Uterus (tissue), 4 donors: ENCODE measurements around the gene MED13L. TPM values are rescaled to one million over a fixed set of nuclear protein-coding genes. Genes with fewer than 3 reads are reported as not detected.

Source experiments
- DNase-seq, 2 donors: peaks; one replicate each; pipeline ENCODE4 v3.0.0-alpha.2; 2019 to 2020
- H3K27ac ChIP-seq, 2 donors: fragments of 200-600 bp; sonication (generic); 1 replicate in 1 of 2; 2 replicates in 1 of 2; pipeline ENCODE4 v1.5.1; 2016 to 2018
- H3K27me3 ChIP-seq, 2 donors: fragments of 200-600 bp; sonication (generic); one replicate each; pipeline ENCODE4 v1.5.1; 2018 to 2019; ENCODE audit warnings: control low read depth in 1 of 2
- H3K36me3 ChIP-seq, 2 donors: fragments of 200-600 bp; sonication (generic); one replicate each; pipeline ENCODE4 v1.5.1; 2019; ENCODE audit warnings: control low read depth in 1 of 2
- H3K4me1 ChIP-seq, 2 donors: fragments of 200-600 bp; sonication (generic); one replicate each; pipeline ENCODE4 v1.5.1; 2018 to 2019; ENCODE audit warnings: control low read depth in 1 of 2
- H3K4me3 ChIP-seq, 2 donors: fragments of 200-600 bp; sonication (generic); 1 replicate in 1 of 2; 2 replicates in 1 of 2; pipeline ENCODE4 v1.5.1; 2018 to 2019; ENCODE audit warnings: mild to moderate bottlenecking in 1 of 2
- H3K9me3 ChIP-seq, 2 donors: fragments of 200-600 bp; sonication (generic); one replicate each; pipeline ENCODE4 v1.5.1; 2019; ENCODE audit warnings: control low read depth in 1 of 2
- CTCF ChIP-seq, 4 experiments: fragments of 200-600 bp in 2 of 4; fragments of 450-650 bp in 2 of 4; sonication (generic) in 2 of 4; IDR thresholded peaks; one replicate each; pipeline ENCODE4 v1.5.1; 2016 to 2019; ENCODE audit warnings: antibody characterized with exemption in 4 of 4, mild to moderate bottlenecking in 2 of 4, moderate library complexity in 1 of 4
- POLR2A ChIP-seq, 2 donors: fragments of 450-650 bp; IDR thresholded peaks; one replicate each; pipeline ENCODE4 v1.6.1; 2016; ENCODE audit warnings: antibody characterized with exemption in 2 of 2, mild to moderate bottlenecking in 1 of 2, moderate library complexity in 1 of 2
- intact Hi-C: fragments of 100-400 bp; cut with DNase I; formaldehyde crosslinking; loops from one replicate; pipeline ENCODE4 v1.15.1; 2023; ENCODE audit warnings: low total_unique reads
- total RNA-seq, 4 donors: library from RNA; depleted of rRNA in 3 of 4; stranded (reverse); fragments of >200 nt in 3 of 4; gene quantifications; one replicate each; pipeline versions ENCODE4 v1.1.0 to v1.2.4, GENCODE V29; 2014 to 2023
- donor health status: DM: yes; HTN: yes; CAD: no.

The MED13L gene
- total RNA-seq, 4 donors from 2014 or later = 189 to 314 (median 254) TPM

- no peak for DNase-seq
- intact Hi-C loops = no loop called here
- no peak overlapping the region for H3K27ac ChIP-seq
- H3K27me3 ChIP-seq = no peaks in the 10 kb centered on the region
- H3K4me1 ChIP-seq = peaks cover 0 to 4% of the 10 kb centered on the region in 2 donors
- H3K9me3 ChIP-seq = no peaks in the 10 kb centered on the region
- H3K36me3 ChIP-seq = no peaks in the 10 kb centered on the region
- TF ChIP-seq CTCF (IDR thresholded peaks at IDR 0.05) = no peak
- no peak for TF ChIP-seq POLR2A (IDR thresholded peaks at IDR 0.05)
- H3K4me3 ChIP-seq = no peak overlapping the region
Observed at GRCh38 chr12:116180448-116180847, 97.0 kb downstream of the MED13L start.

GRCh38 chr12:116179384-116179783, 98.1 kb downstream of the MED13L start:
- Histone ChIP-seq H3K27me3 (no peaks in the 10 kb centered on the region), H3K4me3 (no peak overlapping the region), H3K4me1 (peaks cover 0 to 4% of the 10 kb centered on the region in 2 donors), H3K9me3 (no peaks in the 10 kb centered on the region), H3K36me3 (no peaks in the 10 kb centered on the region), H3K27ac (no peak overlapping the region)
- TF ChIP-seq POLR2A (IDR thresholded peaks at IDR 0.05) (no peak), CTCF (IDR thresholded peaks at IDR 0.05) (no peak)
- intact Hi-C loops = no loop called here
- DNase-seq = no peak

GRCh38 chr12:116177017-116177416, 100.5 kb downstream of the MED13L start:
- Histone ChIP-seq H3K9me3 (no peaks in the 10 kb centered on the region), H3K4me1 (no peaks in the 10 kb centered on the region), H3K27ac (no peak overlapping the region), H3K27me3 (no peaks in the 10 kb centered on the region), H3K36me3 (no peaks in the 10 kb centered on the region), H3K4me3 (no peak overlapping the region)
- intact Hi-C loops = no loop called here
- TF ChIP-seq POLR2A (IDR thresholded peaks at IDR 0.05) = no peak
- no peak for TF ChIP-seq CTCF (IDR thresholded peaks at IDR 0.05)
- no peak for DNase-seq

GRCh38 chr12:116174904-116175303, 102.6 kb downstream of the MED13L start:
- Histone ChIP-seq H3K9me3 (no peaks in the 10 kb centered on the region), H3K36me3 (no peaks in the 10 kb centered on the region), H3K27ac (no peak overlapping the region), H3K27me3 (no peaks in the 10 kb centered on the region), H3K4me1 (no peaks in the 10 kb centered on the region), H3K4me3 (no peak overlapping the region)
- DNase-seq = no peak
- intact Hi-C loops = no loop called here
- TF ChIP-seq CTCF (IDR thresholded peaks at IDR 0.05) (no peak), POLR2A (IDR thresholded peaks at IDR 0.05) (no peak)

- intact Hi-C loops = no loop called here
- TF ChIP-seq CTCF (IDR thresholded peaks at IDR 0.05) (no peak), POLR2A (IDR thresholded peaks at IDR 0.05) (no peak)
- H3K4me3 ChIP-seq = no peak overlapping the region
- H3K27me3 ChIP-seq = no peaks in the 10 kb centered on the region
- H3K36me3 ChIP-seq = no peaks in the 10 kb centered on the region
- no peaks in the 10 kb centered on the region for H3K4me1 ChIP-seq
- H3K9me3 ChIP-seq = no peaks in the 10 kb centered on the region
- H3K27ac ChIP-seq = no peak overlapping the region
- DNase-seq = no peak
Observed at GRCh38 chr12:116174006-116174405, 103.5 kb downstream of the MED13L start.
